Vagina (tissue), 2 donors: ENCODE results near the gene CAPZB. TPM values are rescaled to one million over a fixed set of nuclear protein-coding genes. Genes with fewer than 3 reads are reported as not detected.

Experiments
- DNase-seq, 2 donors: peaks; one replicate each; pipeline ENCODE4 v3.0.0-alpha.2; 2017; ENCODE audit errors: extremely low spot score in 2 of 2
- H3K27ac ChIP-seq: fragments of 200-600 bp; sonication (generic); one replicate; pipeline ENCODE4 v1.5.1; 2019
- H3K27me3 ChIP-seq: fragments of 200-600 bp; sonication (generic); one replicate; pipeline ENCODE4 v1.5.1; 2019
- H3K36me3 ChIP-seq, 2 donors: fragments of 200-600 bp; sonication (generic); one replicate each; pipeline ENCODE4 v1.5.1; 2017 to 2019
- H3K4me1 ChIP-seq: fragments of 200-600 bp; sonication (generic); one replicate; pipeline ENCODE4 v1.5.1; 2019
- H3K4me3 ChIP-seq, 2 donors: fragments of 200-600 bp; sonication (generic); 1 replicate in 1 of 2; 2 replicates in 1 of 2; pipeline ENCODE4 v1.5.1; 2016 to 2019
- H3K9me3 ChIP-seq: fragments of 200-600 bp; sonication (generic); one replicate; pipeline ENCODE4 v1.5.1; 2019
- POLR2A ChIP-seq, 2 donors: fragments of 450-650 bp; IDR thresholded peaks; one replicate each; pipeline ENCODE4 v1.6.1; 2017; ENCODE audit warnings: antibody characterized with exemption in 2 of 2, mild to moderate bottlenecking in 2 of 2, moderate library complexity in 2 of 2
- POLR2AphosphoS5 ChIP-seq, 2 donors: sonication (generic); formaldehyde crosslinking; IDR thresholded peaks; one replicate each; pipeline ENCODE4 v1.9.0; 2017; ENCODE audit warnings: antibody characterized with exemption in 2 of 2, mild to moderate bottlenecking in 2 of 2, low read depth in 1 of 2; ENCODE audit not compliant: insufficient read depth in 1 of 2
- intact Hi-C: fragments of 100-400 bp; cut with DNase I; formaldehyde crosslinking; loops from one replicate; pipeline ENCODE4 v1.15.1; 2023
- total RNA-seq: library from RNA; depleted of rRNA; stranded (reverse); fragments of >200 nt; gene quantifications from one replicate; pipeline ENCODE4 v1.2.3, GENCODE V29; 2016
- TF ChIP-seq, protein P1 (sequence below), 3 experiments: fragments of 450-650 bp in 2 of 3; fragments of 200-600 bp in 1 of 3; sonication (generic) in 1 of 3; IDR thresholded peaks; one replicate each; pipeline ENCODE4 v1.5.1; 2017 to 2019; ENCODE audit warnings: antibody characterized with exemption in 3 of 3, mild to moderate bottlenecking in 2 of 3, moderate library complexity in 2 of 3

The CAPZB gene
- total RNA-seq, 1 donor from 2014 or later = 152 TPM

DNA sequence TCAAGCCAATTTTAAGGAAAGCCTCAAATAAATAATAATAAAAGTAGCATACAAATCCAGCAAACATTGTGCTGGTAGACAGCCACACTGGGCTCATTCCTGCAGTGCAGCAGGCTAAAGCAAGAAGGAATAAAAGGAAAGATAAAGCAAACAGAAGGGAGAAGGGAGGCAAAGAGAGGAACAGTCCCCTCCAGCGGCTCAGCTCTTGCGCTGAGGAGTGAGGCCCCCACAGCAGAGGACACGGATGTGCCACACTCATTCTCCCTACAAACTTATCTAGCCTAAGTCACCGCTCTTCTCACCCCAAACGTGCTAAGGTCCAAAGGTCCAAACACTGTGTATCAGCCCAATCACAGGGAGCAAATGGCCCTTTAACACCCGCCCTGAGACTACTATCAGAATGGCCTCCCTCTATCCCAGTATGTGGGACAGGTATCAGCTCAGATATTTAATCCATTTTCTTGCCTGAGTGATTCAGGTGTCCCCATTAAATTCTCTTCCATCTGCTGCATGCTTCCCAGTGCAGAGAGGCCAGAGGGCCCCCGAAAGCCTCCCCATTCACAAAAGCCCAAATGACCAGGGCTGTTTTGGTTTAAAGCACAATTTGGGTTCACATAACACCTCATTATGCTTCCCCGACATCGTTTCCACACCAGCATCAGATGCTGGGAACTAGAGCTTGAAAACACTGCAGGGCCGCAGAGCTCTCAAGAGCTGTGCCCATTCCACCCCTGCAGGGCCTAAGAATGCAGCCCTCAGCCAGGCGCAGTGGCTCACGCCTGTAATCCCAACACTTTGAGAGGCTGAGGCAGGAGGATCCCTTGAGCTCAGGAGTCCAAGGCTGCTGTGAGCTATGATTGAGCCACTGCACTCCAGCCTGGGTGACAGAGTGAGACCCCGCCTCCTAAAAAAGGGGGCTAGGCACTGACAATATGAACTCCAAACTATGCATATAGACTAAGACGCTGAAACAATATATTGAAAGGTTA, 17.8 kb downstream of the CAPZB start:
- Histone ChIP-seq H3K36me3 (no peaks in the 10 kb centered on the region), H3K9me3 (no peaks in the 10 kb centered on the region), H3K4me1 (peaks cover 89% of the 10 kb centered on the region), H3K4me3 (no peak overlapping the region), H3K27ac (peak overlapping the region; percentile 73), H3K27me3 (no peaks in the 10 kb centered on the region)
- intact Hi-C loops = no loop called here
- no peak for DNase-seq
- no peak for TF ChIP-seq POLR2AphosphoS5 (IDR thresholded peaks at IDR 0.05; ENCODE audit: insufficient read depth in 1 of 2, low read depth in 1 of 2)
- TF ChIP-seq POLR2A (IDR thresholded peaks at IDR 0.05) = no peak
- TF ChIP-seq, protein P1, sequence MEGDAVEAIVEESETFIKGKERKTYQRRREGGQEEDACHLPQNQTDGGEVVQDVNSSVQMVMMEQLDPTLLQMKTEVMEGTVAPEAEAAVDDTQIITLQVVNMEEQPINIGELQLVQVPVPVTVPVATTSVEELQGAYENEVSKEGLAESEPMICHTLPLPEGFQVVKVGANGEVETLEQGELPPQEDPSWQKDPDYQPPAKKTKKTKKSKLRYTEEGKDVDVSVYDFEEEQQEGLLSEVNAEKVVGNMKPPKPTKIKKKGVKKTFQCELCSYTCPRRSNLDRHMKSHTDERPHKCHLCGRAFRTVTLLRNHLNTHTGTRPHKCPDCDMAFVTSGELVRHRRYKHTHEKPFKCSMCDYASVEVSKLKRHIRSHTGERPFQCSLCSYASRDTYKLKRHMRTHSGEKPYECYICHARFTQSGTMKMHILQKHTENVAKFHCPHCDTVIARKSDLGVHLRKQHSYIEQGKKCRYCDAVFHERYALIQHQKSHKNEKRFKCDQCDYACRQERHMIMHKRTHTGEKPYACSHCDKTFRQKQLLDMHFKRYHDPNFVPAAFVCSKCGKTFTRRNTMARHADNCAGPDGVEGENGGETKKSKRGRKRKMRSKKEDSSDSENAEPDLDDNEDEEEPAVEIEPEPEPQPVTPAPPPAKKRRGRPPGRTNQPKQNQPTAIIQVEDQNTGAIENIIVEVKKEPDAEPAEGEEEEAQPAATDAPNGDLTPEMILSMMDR (IDR thresholded peaks at IDR 0.05) = no peak

DNA sequence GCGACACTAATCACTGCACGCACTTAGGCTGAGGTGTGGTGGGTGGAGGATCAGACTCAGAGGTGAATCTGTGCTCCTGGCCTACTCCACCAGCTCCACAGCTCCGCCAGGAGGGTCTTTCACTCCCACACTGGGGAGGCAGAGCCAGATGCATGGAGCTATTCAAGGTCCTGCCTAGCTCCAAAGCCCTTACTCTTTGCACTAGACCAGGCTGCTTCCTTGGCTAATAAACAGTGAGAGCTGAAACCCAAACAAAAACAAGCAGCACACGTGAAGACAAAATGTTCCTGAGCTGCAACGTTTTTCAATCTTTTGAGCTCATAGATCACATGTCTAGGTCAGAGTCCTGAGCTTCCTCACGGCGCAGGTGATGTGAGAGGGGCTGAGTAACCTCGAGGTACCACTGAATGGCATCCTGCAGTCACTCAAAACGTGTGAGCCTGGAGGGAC, 19.2 kb downstream of the CAPZB start:
- no peak overlapping the region for H3K4me3 ChIP-seq
- peak overlapping the region; percentile 73 for H3K27ac ChIP-seq
- no peak for DNase-seq
- peaks cover 86% of the 10 kb centered on the region for H3K4me1 ChIP-seq
- no peaks in the 10 kb centered on the region for H3K9me3 ChIP-seq
- intact Hi-C loops = no loop called here
- no peaks in the 10 kb centered on the region for H3K36me3 ChIP-seq
- no peaks in the 10 kb centered on the region for H3K27me3 ChIP-seq
- TF ChIP-seq POLR2AphosphoS5 (IDR thresholded peaks at IDR 0.05; ENCODE audit: insufficient read depth in 1 of 2, low read depth in 1 of 2) (peak in 1 of 2 donors; percentile 18), POLR2A (IDR thresholded peaks at IDR 0.05) (no peak)

DNA sequence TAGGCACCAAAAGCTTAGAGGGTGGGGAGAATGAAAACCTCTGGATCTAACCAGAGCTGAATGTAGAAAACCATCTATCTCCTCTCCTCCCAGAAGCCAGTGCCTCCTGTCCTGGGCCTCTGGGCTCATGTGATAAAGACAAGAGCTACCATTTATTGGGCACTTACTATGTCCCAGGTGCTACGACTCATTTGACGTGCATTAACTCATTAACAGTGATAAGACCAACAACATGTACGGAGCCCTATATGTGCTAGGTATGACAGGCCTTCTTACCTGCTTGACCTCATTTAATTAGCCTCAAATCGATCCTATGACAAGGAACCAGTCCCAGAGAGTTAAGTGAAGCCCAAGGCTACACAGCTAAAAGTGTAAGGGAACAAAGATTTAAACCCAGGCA, 19.7 kb downstream of the CAPZB start:
- no peak for DNase-seq
- H3K9me3 ChIP-seq = no peaks in the 10 kb centered on the region
- intact Hi-C loops = no loop called here
- H3K36me3 ChIP-seq = no peaks in the 10 kb centered on the region
- H3K4me3 ChIP-seq = no peak overlapping the region
- TF ChIP-seq POLR2A (IDR thresholded peaks at IDR 0.05) (no peak), POLR2AphosphoS5 (IDR thresholded peaks at IDR 0.05; ENCODE audit: insufficient read depth in 1 of 2, low read depth in 1 of 2) (no peak)
- TF ChIP-seq, protein P1 (IDR thresholded peaks at IDR 0.05) = no peak
- H3K27me3 ChIP-seq = no peaks in the 10 kb centered on the region
- H3K4me1 ChIP-seq = peaks cover 86% of the 10 kb centered on the region
- peak overlapping the region; percentile 73 for H3K27ac ChIP-seq

DNA sequence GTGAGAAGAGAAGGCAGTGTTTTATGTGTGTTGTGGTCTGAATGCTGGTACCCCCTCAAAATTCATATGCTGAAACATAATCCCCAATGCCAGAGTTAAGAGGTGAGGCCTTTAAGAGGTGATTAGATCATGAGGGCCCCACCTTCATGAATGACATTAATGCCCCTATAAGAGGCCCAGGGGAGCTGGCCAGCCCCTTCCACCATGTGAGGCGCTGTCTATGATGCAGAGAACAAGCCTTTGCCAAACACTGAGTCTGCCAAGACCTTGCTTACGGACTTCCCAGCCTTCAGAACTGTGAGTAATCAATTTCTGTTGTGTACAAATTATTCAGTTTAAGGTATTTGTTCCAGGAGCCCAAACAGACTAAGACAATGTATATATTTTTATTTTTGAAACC, 20.2 kb downstream of the CAPZB start:
- H3K4me3 ChIP-seq = no peak overlapping the region
- H3K9me3 ChIP-seq = no peaks in the 10 kb centered on the region
- no peaks in the 10 kb centered on the region for H3K27me3 ChIP-seq
- intact Hi-C loops = no loop called here
- H3K4me1 ChIP-seq = peaks cover 86% of the 10 kb centered on the region
- no peak for TF ChIP-seq POLR2A (IDR thresholded peaks at IDR 0.05)
- no peak for DNase-seq
- H3K27ac ChIP-seq = peak overlapping the region; percentile 73
- H3K36me3 ChIP-seq = no peaks in the 10 kb centered on the region

DNA sequence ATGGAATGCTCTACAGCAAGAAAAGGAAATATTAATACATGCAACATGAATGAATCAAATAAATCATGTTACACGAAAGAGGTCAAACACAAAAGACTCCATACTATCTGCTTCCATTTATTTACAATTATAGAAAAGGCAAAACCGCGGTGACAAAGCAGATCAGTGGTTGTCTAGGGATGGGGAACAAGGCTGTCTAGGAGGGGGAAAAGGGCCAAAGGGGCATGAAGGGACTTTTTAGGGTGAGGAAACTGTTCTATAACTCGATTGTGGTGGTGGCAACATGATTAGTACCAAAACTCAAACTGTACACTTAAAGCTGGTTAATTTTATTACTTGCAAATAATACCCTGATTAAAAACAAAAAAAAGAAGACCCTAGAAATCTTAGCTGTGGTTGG, 20.6 kb downstream of the CAPZB start:
- peak overlapping the region; percentile 73 for H3K27ac ChIP-seq
- peaks cover 86% of the 10 kb centered on the region for H3K4me1 ChIP-seq
- H3K4me3 ChIP-seq = no peak overlapping the region
- H3K36me3 ChIP-seq = no peaks in the 10 kb centered on the region
- DNase-seq = no peak
- no peaks in the 10 kb centered on the region for H3K9me3 ChIP-seq
- H3K27me3 ChIP-seq = no peaks in the 10 kb centered on the region
- intact Hi-C loops = no loop called here
- TF ChIP-seq, protein P1 (IDR thresholded peaks at IDR 0.05) = no peak
- TF ChIP-seq POLR2A (IDR thresholded peaks at IDR 0.05) = no peak
- TF ChIP-seq POLR2AphosphoS5 (IDR thresholded peaks at IDR 0.05; ENCODE audit: insufficient read depth in 1 of 2, low read depth in 1 of 2) = no peak

DNA sequence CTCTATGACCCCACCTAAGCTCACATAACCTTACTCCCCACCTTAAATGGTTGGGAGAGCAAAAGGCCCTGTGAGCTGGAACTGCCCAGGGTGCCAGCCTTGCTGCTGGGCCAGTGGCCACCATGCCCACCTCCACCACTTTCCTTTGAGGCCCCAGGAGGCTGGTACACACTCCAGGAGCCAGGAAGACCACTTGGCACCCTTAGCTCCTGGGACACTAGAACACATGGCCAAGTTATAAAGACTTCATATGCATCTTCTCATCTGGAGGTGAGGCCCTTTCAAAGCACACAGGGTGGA, 21.9 kb downstream of the CAPZB start:
- Histone ChIP-seq H3K27ac (peak overlapping the region; percentile 60), H3K4me3 (no peak overlapping the region), H3K27me3 (no peaks in the 10 kb centered on the region), H3K4me1 (peaks cover 86% of the 10 kb centered on the region), H3K36me3 (no peaks in the 10 kb centered on the region), H3K9me3 (no peaks in the 10 kb centered on the region)
- TF ChIP-seq, protein P1 (IDR thresholded peaks at IDR 0.05) = no peak
- TF ChIP-seq POLR2AphosphoS5 (IDR thresholded peaks at IDR 0.05; ENCODE audit: insufficient read depth in 1 of 2, low read depth in 1 of 2) (peak in 1 of 2 donors; percentile 33), POLR2A (IDR thresholded peaks at IDR 0.05) (no peak)
- no peak for DNase-seq
- intact Hi-C loops = no loop called here
